ENCODE measurements around the gene NBEA. TPM values are rescaled to one million over a fixed set of nuclear protein-coding genes. Genes with fewer than 3 reads are reported as not detected.
"Not testable (repeated sequence)": the region's sequence is repeated elsewhere in the genome, so short reads cannot be mapped to it uniquely, and the experiment has no call there.

The NBEA gene
- total and polyA plus RNA-seq, 2 experiments from 2014 or later = 2.6 to 12.3 TPM

DNA sequence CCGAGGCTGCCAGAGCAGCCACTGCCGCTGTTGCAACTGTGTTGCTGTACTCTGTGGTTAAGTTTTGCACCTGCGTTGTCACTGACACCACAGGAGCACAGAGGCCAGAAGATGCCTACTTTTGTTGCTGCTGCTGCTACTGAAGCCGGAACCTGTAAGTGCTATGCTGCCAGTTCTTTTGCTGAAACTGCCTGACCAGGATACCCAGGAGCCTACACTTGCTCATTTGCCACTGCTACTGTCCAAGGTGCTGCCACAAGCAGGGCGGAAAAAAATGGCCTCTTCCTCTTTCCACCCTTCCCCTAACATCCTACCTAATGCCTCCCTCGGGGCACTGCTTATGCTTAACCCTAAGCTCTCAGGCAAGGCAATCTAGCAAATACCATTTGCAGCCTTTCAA, 29.0 kb upstream of the NBEA start:
- Histone ChIP-seq H3K4me2 (no peak overlapping the region), H2AFZ (no peak overlapping the region), H3K79me2 (no peaks in the 10 kb centered on the region), H3K9me3 (ENCODE audit: low read depth) (no peaks in the 10 kb centered on the region), H3K4me3 (no peak overlapping the region), H3K27me3 (no peaks in the 10 kb centered on the region), H3K27ac (no peak overlapping the region), H4K20me1 (ENCODE audit: insufficient read depth, poor library complexity, severe bottlenecking) (no peaks in the 10 kb centered on the region), H3K36me3 (replicated peaks; ENCODE audit: insufficient read depth, low read depth) (no peaks in the 10 kb centered on the region), H3K4me1 (ENCODE audit: insufficient read depth) (no peaks in the 10 kb centered on the region), H3K9me2 (replicated peaks; ENCODE audit: insufficient read depth) (no peaks in the 10 kb centered on the region)
- peak; percentile 34 for DNase-seq (ENCODE audit: low spot score)
- TF ChIP-seq, protein P1, sequence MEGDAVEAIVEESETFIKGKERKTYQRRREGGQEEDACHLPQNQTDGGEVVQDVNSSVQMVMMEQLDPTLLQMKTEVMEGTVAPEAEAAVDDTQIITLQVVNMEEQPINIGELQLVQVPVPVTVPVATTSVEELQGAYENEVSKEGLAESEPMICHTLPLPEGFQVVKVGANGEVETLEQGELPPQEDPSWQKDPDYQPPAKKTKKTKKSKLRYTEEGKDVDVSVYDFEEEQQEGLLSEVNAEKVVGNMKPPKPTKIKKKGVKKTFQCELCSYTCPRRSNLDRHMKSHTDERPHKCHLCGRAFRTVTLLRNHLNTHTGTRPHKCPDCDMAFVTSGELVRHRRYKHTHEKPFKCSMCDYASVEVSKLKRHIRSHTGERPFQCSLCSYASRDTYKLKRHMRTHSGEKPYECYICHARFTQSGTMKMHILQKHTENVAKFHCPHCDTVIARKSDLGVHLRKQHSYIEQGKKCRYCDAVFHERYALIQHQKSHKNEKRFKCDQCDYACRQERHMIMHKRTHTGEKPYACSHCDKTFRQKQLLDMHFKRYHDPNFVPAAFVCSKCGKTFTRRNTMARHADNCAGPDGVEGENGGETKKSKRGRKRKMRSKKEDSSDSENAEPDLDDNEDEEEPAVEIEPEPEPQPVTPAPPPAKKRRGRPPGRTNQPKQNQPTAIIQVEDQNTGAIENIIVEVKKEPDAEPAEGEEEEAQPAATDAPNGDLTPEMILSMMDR (IDR thresholded peaks at IDR 0.05; ENCODE audit: poor library complexity) = no peak
- TF ChIP-seq EZH2phosphoT487 (IDR thresholded peaks at IDR 0.05; ENCODE audit: low read depth, severe bottlenecking, unreplicated experiment) (no peak), EZH2 (IDR thresholded peaks at IDR 0.05; ENCODE audit: borderline replicate concordance) (no peak)
- WGBS (ENCODE audit: low lambda C conversion rate, missing lambda C conversion rate) = 54% methylated on average over 6 of the region's 6 CpGs

DNA sequence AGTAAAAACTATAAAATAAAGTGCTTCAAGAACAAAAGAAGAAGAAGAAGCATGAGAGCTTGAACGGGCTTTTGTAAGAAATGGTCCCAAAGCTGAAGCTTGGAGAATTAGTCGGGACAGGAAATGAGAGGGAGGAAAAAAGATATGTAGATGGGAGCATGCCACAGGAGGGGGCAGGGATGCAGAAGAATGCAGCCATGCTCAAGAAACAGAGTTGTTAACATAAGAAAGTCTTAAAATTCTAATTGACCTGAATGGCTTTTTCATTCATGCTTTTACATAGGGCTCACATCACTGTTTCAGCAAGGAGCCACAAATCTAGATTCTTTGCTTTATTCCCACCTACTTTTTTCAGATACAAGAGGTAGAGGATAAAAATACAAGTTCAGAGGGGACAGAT, 27.7 kb upstream of the NBEA start:
- Histone ChIP-seq H3K9me2 (replicated peaks; ENCODE audit: insufficient read depth) (no peaks in the 10 kb centered on the region), H3K4me3 (no peak overlapping the region), H3K36me3 (replicated peaks; ENCODE audit: insufficient read depth, low read depth) (no peaks in the 10 kb centered on the region), H3K27ac (no peak overlapping the region), H2AFZ (no peak overlapping the region), H3K9me3 (ENCODE audit: low read depth) (no peaks in the 10 kb centered on the region), H3K27me3 (no peaks in the 10 kb centered on the region), H3K79me2 (no peaks in the 10 kb centered on the region), H4K20me1 (ENCODE audit: insufficient read depth, poor library complexity, severe bottlenecking) (no peaks in the 10 kb centered on the region), H3K4me2 (no peak overlapping the region), H3K4me1 (ENCODE audit: insufficient read depth) (no peaks in the 10 kb centered on the region)
- WGBS (ENCODE audit: low lambda C conversion rate, missing lambda C conversion rate) = 19% methylated on average over 2 of the region's 2 CpGs
- no peak for TF ChIP-seq EZH2 (IDR thresholded peaks at IDR 0.05; ENCODE audit: borderline replicate concordance)
- no peak for TF ChIP-seq EZH2phosphoT487 (IDR thresholded peaks at IDR 0.05; ENCODE audit: low read depth, severe bottlenecking, unreplicated experiment)
- TF ChIP-seq, protein P1 (IDR thresholded peaks at IDR 0.05; ENCODE audit: poor library complexity) = no peak
- no peak for DNase-seq (ENCODE audit: low spot score)

DNA sequence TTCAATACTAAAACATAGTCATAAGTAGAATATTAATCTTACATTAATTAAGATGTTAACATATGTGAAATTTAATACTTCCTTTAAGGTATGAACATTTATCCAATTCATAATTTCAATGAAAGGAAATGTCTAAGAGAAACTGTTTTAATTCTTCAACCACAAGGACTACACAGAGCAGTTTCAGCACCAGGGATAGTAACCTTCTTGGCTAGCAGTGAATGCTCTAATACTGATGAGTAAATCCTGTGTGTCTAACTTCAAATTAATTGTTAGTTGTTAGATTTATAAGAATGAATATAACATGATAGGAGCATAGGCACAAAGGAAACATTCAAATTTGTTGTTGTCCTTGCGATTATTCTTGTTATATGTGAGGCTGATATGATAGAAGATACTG, 15.6 kb upstream of the NBEA start:
- no peak overlapping the region for H3K4me2 ChIP-seq
- H3K27me3 ChIP-seq = no peaks in the 10 kb centered on the region
- H3K9me2 ChIP-seq (replicated peaks; ENCODE audit: insufficient read depth) = no peaks in the 10 kb centered on the region
- H4K20me1 ChIP-seq (ENCODE audit: insufficient read depth, poor library complexity, severe bottlenecking) = no peaks in the 10 kb centered on the region
- no peak overlapping the region for H2AFZ ChIP-seq
- no peaks in the 10 kb centered on the region for H3K9me3 ChIP-seq (ENCODE audit: low read depth)
- no peaks in the 10 kb centered on the region for H3K79me2 ChIP-seq
- no peak overlapping the region for H3K27ac ChIP-seq
- no peaks in the 10 kb centered on the region for H3K4me1 ChIP-seq (ENCODE audit: insufficient read depth)
- no peak overlapping the region for H3K4me3 ChIP-seq
- 82% methylated on average over 1 of the region's 1 CpG for WGBS (ENCODE audit: low lambda C conversion rate, missing lambda C conversion rate)
- peak; percentile 66 for DNase-seq (ENCODE audit: low spot score)
- H3K36me3 ChIP-seq (replicated peaks; ENCODE audit: insufficient read depth, low read depth) = no peaks in the 10 kb centered on the region
- TF ChIP-seq EZH2 (IDR thresholded peaks at IDR 0.05; ENCODE audit: borderline replicate concordance) (no peak), EZH2phosphoT487 (IDR thresholded peaks at IDR 0.05; ENCODE audit: low read depth, severe bottlenecking, unreplicated experiment) (no peak)
- TF ChIP-seq, protein P1 (IDR thresholded peaks at IDR 0.05; ENCODE audit: poor library complexity) = no peak

DNA sequence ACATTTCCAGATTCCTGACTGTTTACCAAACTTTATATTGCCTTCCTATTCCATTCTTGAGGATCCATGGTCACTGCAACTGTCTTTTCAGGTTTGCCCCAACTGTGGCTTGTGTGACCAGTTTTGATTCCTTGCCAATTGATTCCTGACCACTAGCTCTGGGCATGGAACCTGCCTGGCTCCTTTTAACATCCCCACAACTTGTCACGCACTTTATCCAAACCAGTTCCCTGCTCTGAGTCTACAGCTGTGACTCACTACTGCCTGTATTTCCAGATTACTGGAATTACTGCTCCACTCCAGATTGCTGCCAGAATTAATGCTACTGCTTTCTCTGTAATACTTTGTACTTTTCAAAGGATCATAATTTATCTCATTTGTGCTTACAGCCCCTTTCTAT, 13.4 kb upstream of the NBEA start:
- H3K79me2 ChIP-seq; H3K4me2 ChIP-seq; H3K27ac ChIP-seq; H3K36me3 ChIP-seq (replicated peaks; ENCODE audit: insufficient read depth, low read depth); H2AFZ ChIP-seq; H4K20me1 ChIP-seq (ENCODE audit: insufficient read depth, poor library complexity, severe bottlenecking); H3K9me3 ChIP-seq (ENCODE audit: low read depth); H3K27me3 ChIP-seq; H3K4me1 ChIP-seq (ENCODE audit: insufficient read depth); H3K4me3 ChIP-seq; DNase-seq (ENCODE audit: low spot score); H3K9me2 ChIP-seq (replicated peaks; ENCODE audit: insufficient read depth): not testable (repeated sequence)
- 77% methylated on average over 1 of the region's 1 CpG for WGBS (ENCODE audit: low lambda C conversion rate, missing lambda C conversion rate)

Measured in hepatocyte (in vitro differentiated cells).